ENCODE data around the gene PRSS37. TPM values are rescaled to one million over a fixed set of nuclear protein-coding genes. Genes with fewer than 3 reads are reported as not detected.

PRSS37 gene
- total RNA-seq, 1 donor from 2014 or later = not detected

- ATAC-seq (no peak), DNase-seq (no peak)
- intact Hi-C loops (cut with micrococcal nuclease) = no loop called here
These were observed 48.8 kb downstream of the PRSS37 start for GRCh38 chr7:141792526-141792925.

GRCh38 chr7:141789917-141790316 lies 51.4 kb downstream of the PRSS37 start, which contains the start of gene TAS2R5:
TAS2R5 (plus strand) TSS chr7:141790217; CDS start chr7:141790362, 145 bp downstream.
- intact Hi-C loops (cut with micrococcal nuclease) = loop anchor here (10.0 kb wide), 1 partner anchor 135 kb away; no protein-coding TSS in a partner anchor
- no peak for ATAC-seq
- DNase-seq = no peak

GRCh38 chr7:141788296-141788695 lies 53.0 kb downstream of the PRSS37 start:
- intact Hi-C loops (cut with micrococcal nuclease) = loop anchor here (10.0 kb wide), 1 partner anchor 133 kb away; no protein-coding TSS in a partner anchor
- ATAC-seq (no peak), DNase-seq (no peak)

Other genes starting within 250 kb of the PRSS37 start
- gene DENND11, start 139.3 kb downstream of the PRSS37 start, total RNA-seq = 10.8 TPM
- gene WEE2, start 133.1 kb downstream of the PRSS37 start, total RNA-seq = not detected
- gene SSBP1, start 103.1 kb downstream of the PRSS37 start, total RNA-seq = 98.4 TPM
- gene TAS2R3, start 77.4 kb downstream of the PRSS37 start, total RNA-seq = 0.47 TPM
- gene TAS2R4, start 64.8 kb downstream of the PRSS37 start, total RNA-seq = 0.20 TPM
- not detected for gene TAS2R5, start 51.3 kb downstream of the PRSS37 start, total RNA-seq
- not detected for gene OR9A4, start 74.9 kb upstream of the PRSS37 start, total RNA-seq
- 0.50 TPM for gene CLEC5A, start 105.5 kb upstream of the PRSS37 start, total RNA-seq
- gene TAS2R38, start 132.3 kb upstream of the PRSS37 start, total RNA-seq = not detected
- 1.1 TPM for gene MGAM, start 154.4 kb upstream of the PRSS37 start, total RNA-seq

Data from left ventricle myocardium superior (tissue), 1 donor.